ENCODE data around the gene TMEM132C.

- TF ChIP-seq REST (IDR thresholded peaks at IDR 0.05; ENCODE audit: low read depth) (no peak), MAX (IDR thresholded peaks at IDR 0.05) (no peak)
Observed at GRCh38 chr12:128449146-128449894, 182.3 kb downstream of the TMEM132C start.

Data from Ishikawa (cell line).